Stimulated activated CD4-positive, alpha-beta T cell treated with anti-CD3 and anti-CD28 coated beads, Interleukin-15, amount 100 ng/mL, for 48 hours (primary cell): Measurements from ENCODE around the gene IDH3G.

ENCODE experiments used
- DNase-seq, 2 donors: peaks; one replicate each; pipeline ENCODE4 v3.0.0-alpha.2; 2020; ENCODE audit warnings: low read depth in 2 of 2

Gene IDH3G

GRCh38 chrX:153791104-153791852 is 2.9 kb downstream of the IDH3G start:
- no peak for DNase-seq

- no peak for DNase-seq
Observed at GRCh38 chrX:153789654-153790053, 4.5 kb downstream of the IDH3G start.

GRCh38 chrX:153786669-153787068 is 7.5 kb downstream of the IDH3G start:
- no peak for DNase-seq

- no peak for DNase-seq
Observed at GRCh38 chrX:153784325-153784967, 9.7 kb downstream of the IDH3G start.

- DNase-seq: no peak
Observed at GRCh38 chrX:153783378-153784013, 10.7 kb downstream of the IDH3G start.

- DNase-seq: no peak
Observed at GRCh38 chrX:153782871-153783270, 11.3 kb downstream of the IDH3G start.

GRCh38 chrX:153782313-153782712 is 11.9 kb downstream of the IDH3G start:
- no peak for DNase-seq

- DNase-seq: no peak
Observed at GRCh38 chrX:153781428-153782047, 12.6 kb downstream of the IDH3G start.

GRCh38 chrX:153780678-153781427 is 13.3 kb downstream of the IDH3G start, which contains the start of gene SRPK3:
TSS of gene SRPK3 (plus strand) at chrX:153781041. CDS start at chrX:153781087, 46 bp downstream.
- DNase-seq: no peak

GRCh38 chrX:153779891-153780677 is 14.1 kb downstream of the IDH3G start:
- DNase-seq: no peak

GRCh38 chrX:153778684-153779101 is 15.5 kb downstream of the IDH3G start:
- DNase-seq: no peak

GRCh38 chrX:153778181-153778580 is 16.0 kb downstream of the IDH3G start:
- DNase-seq: no peak

GRCh38 chrX:153777261-153778090 is 16.7 kb downstream of the IDH3G start:
- no peak for DNase-seq

GRCh38 chrX:153776611-153777045 is 17.5 kb downstream of the IDH3G start:
- DNase-seq: no peak

GRCh38 chrX:153776120-153776599 is 18.0 kb downstream of the IDH3G start:
- no peak for DNase-seq

- DNase-seq: no peak
Observed at GRCh38 chrX:153775293-153776119, 18.7 kb downstream of the IDH3G start.

- DNase-seq: no peak
Observed at GRCh38 chrX:153774576-153775292, 19.4 kb downstream of the IDH3G start.
